Measurements from ENCODE around the gene COMMD9.

DNA sequence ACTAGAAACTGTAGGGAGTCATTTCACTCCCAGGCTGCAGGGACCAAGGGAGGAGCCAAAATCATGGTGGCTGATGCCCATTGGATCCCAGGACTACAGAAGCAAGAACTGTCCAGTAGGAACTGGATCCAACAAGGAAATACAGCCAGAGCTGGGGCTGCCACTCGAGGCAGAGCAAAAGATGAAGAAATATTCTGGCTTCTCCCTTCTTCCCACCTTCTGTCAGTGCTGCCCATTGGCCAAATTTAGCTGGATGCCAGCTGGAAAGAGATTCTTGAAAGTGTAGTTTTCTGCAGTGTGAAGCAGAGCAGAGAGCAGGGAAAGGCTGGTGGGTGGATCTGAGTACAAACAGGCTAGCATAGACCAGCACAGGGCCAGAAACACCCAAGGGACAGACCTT, 45.6 kb downstream of the COMMD9 start:
- TF ChIP-seq, protein P1, sequence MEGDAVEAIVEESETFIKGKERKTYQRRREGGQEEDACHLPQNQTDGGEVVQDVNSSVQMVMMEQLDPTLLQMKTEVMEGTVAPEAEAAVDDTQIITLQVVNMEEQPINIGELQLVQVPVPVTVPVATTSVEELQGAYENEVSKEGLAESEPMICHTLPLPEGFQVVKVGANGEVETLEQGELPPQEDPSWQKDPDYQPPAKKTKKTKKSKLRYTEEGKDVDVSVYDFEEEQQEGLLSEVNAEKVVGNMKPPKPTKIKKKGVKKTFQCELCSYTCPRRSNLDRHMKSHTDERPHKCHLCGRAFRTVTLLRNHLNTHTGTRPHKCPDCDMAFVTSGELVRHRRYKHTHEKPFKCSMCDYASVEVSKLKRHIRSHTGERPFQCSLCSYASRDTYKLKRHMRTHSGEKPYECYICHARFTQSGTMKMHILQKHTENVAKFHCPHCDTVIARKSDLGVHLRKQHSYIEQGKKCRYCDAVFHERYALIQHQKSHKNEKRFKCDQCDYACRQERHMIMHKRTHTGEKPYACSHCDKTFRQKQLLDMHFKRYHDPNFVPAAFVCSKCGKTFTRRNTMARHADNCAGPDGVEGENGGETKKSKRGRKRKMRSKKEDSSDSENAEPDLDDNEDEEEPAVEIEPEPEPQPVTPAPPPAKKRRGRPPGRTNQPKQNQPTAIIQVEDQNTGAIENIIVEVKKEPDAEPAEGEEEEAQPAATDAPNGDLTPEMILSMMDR (IDR thresholded peaks at IDR 0.05; ENCODE audit: poor library complexity): no peak
- TF ChIP-seq EZH2 (IDR thresholded peaks at IDR 0.05; ENCODE audit: borderline replicate concordance) (no peak), EZH2phosphoT487 (IDR thresholded peaks at IDR 0.05; ENCODE audit: low read depth, severe bottlenecking, unreplicated experiment) (no peak)

Data from hepatocyte (in vitro differentiated cells).